Stimulated activated CD4-positive, alpha-beta T cell treated with anti-CD3 and anti-CD28 coated beads, Interleukin-4, amount 100 ng/mL, for 24 hours (primary cell): Measurements from ENCODE around the gene USP48.
"Not testable (repeated sequence)": the region's sequence is repeated elsewhere in the genome, so short reads cannot be mapped to it uniquely, and the experiment has no call there.

Source experiments
- DNase-seq: peaks from one replicate; pipeline ENCODE4 v3.0.0-alpha.2; 2020

Gene USP48

GRCh38 chr1:21814241-21814918 is 31.4 kb upstream of the USP48 start:
- DNase-seq: peak; percentile 9

GRCh38 chr1:21813542-21813941 is 30.6 kb upstream of the USP48 start:
- DNase-seq: no peak

- no peak for DNase-seq
These were observed 28.9 kb upstream of the USP48 start, which contains the start of gene LDLRAD2 for GRCh38 chr1:21811875-21812305. Gene LDLRAD2 (plus strand): TSS chr1:21812265. CDS start chr1:21812452, 187 bp downstream.

GRCh38 chr1:21804536-21804935 is 21.6 kb upstream of the USP48 start:
- no peak for DNase-seq

GRCh38 chr1:21801100-21801499 is 18.2 kb upstream of the USP48 start:
- no peak for DNase-seq

- no peak for DNase-seq
These were observed 16.8 kb upstream of the USP48 start for GRCh38 chr1:21799730-21800129.

- no peak for DNase-seq
These were observed 12.1 kb upstream of the USP48 start for GRCh38 chr1:21795075-21795474.

- no peak for DNase-seq
These were observed 11.7 kb upstream of the USP48 start for GRCh38 chr1:21794656-21795055.

GRCh38 chr1:21793104-21793503 is 10.2 kb upstream of the USP48 start:
- no peak for DNase-seq

GRCh38 chr1:21786640-21787039 is 3.7 kb upstream of the USP48 start:
- DNase-seq: no peak

- DNase-seq: not testable (repeated sequence)
These were observed 2.8 kb upstream of the USP48 start for GRCh38 chr1:21785764-21786163.

GRCh38 chr1:21783679-21784603 is 992 bp upstream of the USP48 start:
- DNase-seq: no peak

- DNase-seq: peak; percentile 57
These were observed 541 bp downstream of the USP48 start for GRCh38 chr1:21782349-21782867.

- peak; percentile 25 for DNase-seq
These were observed 1.1 kb downstream of the USP48 start for GRCh38 chr1:21781815-21782348.

- peak; percentile 76 for DNase-seq
These were observed 3.1 kb downstream of the USP48 start for GRCh38 chr1:21779613-21780521.

- DNase-seq: no peak
These were observed 4.6 kb downstream of the USP48 start for GRCh38 chr1:21778405-21778727.

- not testable (repeated sequence) for DNase-seq
These were observed 6.0 kb downstream of the USP48 start for GRCh38 chr1:21776925-21777324.

GRCh38 chr1:21775985-21776562 is 6.9 kb downstream of the USP48 start:
- no peak for DNase-seq

GRCh38 chr1:21775550-21775914 is 7.4 kb downstream of the USP48 start:
- DNase-seq: no peak

GRCh38 chr1:21774835-21775549 is 8.0 kb downstream of the USP48 start:
- DNase-seq: no peak

GRCh38 chr1:21773585-21773984 is 9.4 kb downstream of the USP48 start:
- DNase-seq: no peak
